Cardiac muscle cell (in vitro differentiated cells and primary cell): Measurements from ENCODE around the gene SPANXC. TPM values are rescaled to one million over a fixed set of nuclear protein-coding genes. Genes with fewer than 3 reads are reported as not detected.
"Not testable (repeated sequence)": the region's sequence is repeated elsewhere in the genome, so short reads cannot be mapped to it uniquely, and the experiment has no call there.

ENCODE experiments used
- DNase-seq, 2 donors: peaks; one replicate each; pipeline versions ENCODE4 v3.0.0 to v3.0.0-alpha.2; 2010 to 2017; ENCODE audit warnings: low read depth in 1 of 2, low spot score in 1 of 2
- H3K27ac ChIP-seq: fragments of 200-600 bp; sonication (generic); 2 replicates; pipeline ENCODE4 v1.5.1; 2016
- H3K27me3 ChIP-seq: fragments of 200-600 bp; sonication (generic); 2 replicates; pipeline ENCODE4 v1.6.0; 2016; ENCODE audit warnings: control low read depth
- H3K36me3 ChIP-seq: fragments of 200-600 bp; sonication (generic); 2 replicates; pipeline ENCODE4 v1.5.1; 2016; ENCODE audit warnings: control low read depth
- H3K4me1 ChIP-seq: fragments of 200-600 bp; sonication (generic); 2 replicates; pipeline ENCODE4 v1.8.1; 2017; ENCODE audit warnings: low read depth, mild to moderate bottlenecking, mixed run types
- H3K4me3 ChIP-seq: fragments of 200-600 bp; sonication (generic); 2 replicates; pipeline ENCODE4 v1.5.1; 2016; ENCODE audit warnings: mild to moderate bottlenecking
- H3K9me3 ChIP-seq: fragments of 200-600 bp; sonication (generic); 2 replicates; pipeline ENCODE4 v1.5.1; 2017; ENCODE audit warnings: low read depth, mild to moderate bottlenecking, control low read depth
- CTCF ChIP-seq: IDR thresholded peaks from 2 replicates; pipeline ENCODE4 v1.5.1; 2012; ENCODE audit warnings: low read depth, mild to moderate bottlenecking, low read length
- polyA plus RNA-seq: library from polyadenylated mRNA; unstranded; fragments of >200 nt; fragmentation: Nextera tagmentation; extraction: Ambion mirVana; gene quantifications from 2 replicates; pipeline ENCODE4 v1.2.1, GENCODE V29; 2016
- total RNA-seq: library from RNA; depleted of rRNA; stranded (reverse); fragments of >200 nt; gene quantifications from 2 replicates; pipeline ENCODE4 v1.2.3, GENCODE V29; 2016

Gene SPANXC, protein sequence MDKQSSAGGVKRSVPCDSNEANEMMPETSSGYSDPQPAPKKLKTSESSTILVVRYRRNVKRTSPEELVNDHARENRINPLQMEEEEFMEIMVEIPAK
- total RNA-seq (not detected in 2 replicates), polyA plus RNA-seq (not detected in 2 replicates)

DNA sequence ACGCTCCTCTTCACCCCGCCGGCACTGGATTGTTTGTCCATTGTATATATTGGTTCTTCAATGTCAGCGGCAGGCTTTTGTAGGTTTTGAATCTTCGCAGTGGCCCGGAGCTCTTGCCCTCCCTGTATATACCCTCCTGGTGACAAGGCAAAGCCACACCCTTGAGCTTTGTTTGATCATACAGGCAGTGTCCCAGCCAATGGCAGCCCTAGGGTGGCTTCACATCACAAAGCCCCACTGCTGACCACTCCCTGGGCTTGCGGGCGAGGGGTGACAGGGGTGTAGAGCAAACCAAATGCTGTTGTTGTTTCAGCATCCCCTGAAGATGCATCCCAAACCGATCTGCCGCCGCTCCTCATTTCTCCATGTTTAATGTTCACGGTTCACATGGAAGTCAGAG, at the start of gene SPANXC:
TSS of gene SPANXC (minus strand) at position 101 of the 400 bp plus-strand sequence. CDS start at position 41, 60 bp downstream.
- H3K9me3 ChIP-seq, H3K4me3 ChIP-seq, DNase-seq, H3K36me3 ChIP-seq, H3K27ac ChIP-seq, H3K27me3 ChIP-seq, H3K4me1 ChIP-seq: not testable (repeated sequence)

DNA sequence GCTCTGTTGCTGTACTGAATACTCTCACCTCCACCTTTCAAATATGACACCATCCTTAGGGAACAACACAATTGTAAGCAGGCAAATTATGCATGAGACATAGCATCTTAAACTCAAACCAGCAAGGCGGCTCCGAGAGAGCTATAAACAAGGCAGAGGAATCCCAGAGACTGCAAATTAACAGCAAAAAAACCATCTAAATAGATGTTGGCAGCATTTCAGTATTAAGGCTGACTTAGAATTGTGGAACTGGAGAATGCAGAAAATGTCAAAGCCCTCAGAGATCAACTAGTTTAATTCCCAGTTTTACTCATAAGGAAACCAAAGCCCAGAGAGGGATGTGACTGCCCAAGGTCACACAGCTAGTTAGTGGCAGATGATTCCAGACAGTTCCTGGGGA, 37.2 kb upstream of the SPANXC start:
- H3K4me3 ChIP-seq, result no peak overlapping the region
- TF ChIP-seq CTCF, result no peak
- DNase-seq, result no peak
- H3K27ac ChIP-seq, result no peak overlapping the region
- H3K9me3 ChIP-seq, result no peaks in the 10 kb centered on the region
- H3K36me3 ChIP-seq, result no peaks in the 10 kb centered on the region
- no peaks in the 10 kb centered on the region for H3K27me3 ChIP-seq
- H3K4me1 ChIP-seq, result no peaks in the 10 kb centered on the region

- Histone ChIP-seq H3K4me3 (no peak overlapping the region), H3K27ac (no peak overlapping the region), H3K4me1 (no peaks in the 10 kb centered on the region), H3K9me3 (no peaks in the 10 kb centered on the region), H3K36me3 (no peaks in the 10 kb centered on the region), H3K27me3 (no peaks in the 10 kb centered on the region)
- peak; percentile 31 to 45 for DNase-seq
- TF ChIP-seq CTCF, result peak; percentile 71
Measured at GRCh38 chrX:141278306-141278705, 36.0 kb upstream of the SPANXC start.

- Histone ChIP-seq H3K27ac (no peak overlapping the region), H3K4me1 (no peaks in the 10 kb centered on the region), H3K27me3 (no peaks in the 10 kb centered on the region), H3K9me3 (no peaks in the 10 kb centered on the region), H3K4me3 (no peak overlapping the region), H3K36me3 (no peaks in the 10 kb centered on the region)
- no peak for DNase-seq
- no peak for TF ChIP-seq CTCF
Measured at GRCh38 chrX:141258080-141258479, 15.8 kb upstream of the SPANXC start.

GRCh38 chrX:141221611-141222010, 20.7 kb downstream of the SPANXC start:
- H3K27ac ChIP-seq, result no peak overlapping the region
- no peaks in the 10 kb centered on the region for H3K9me3 ChIP-seq
- no peaks in the 10 kb centered on the region for H3K27me3 ChIP-seq
- TF ChIP-seq CTCF, result no peak
- H3K4me1 ChIP-seq, result no peaks in the 10 kb centered on the region
- H3K36me3 ChIP-seq, result no peaks in the 10 kb centered on the region
- DNase-seq, result no peak
- H3K4me3 ChIP-seq, result no peak overlapping the region

GRCh38 chrX:141220342-141221008, 21.8 kb downstream of the SPANXC start:
- Histone ChIP-seq H3K4me3 (no peak overlapping the region), H3K4me1 (no peaks in the 10 kb centered on the region), H3K27ac (no peak overlapping the region), H3K27me3 (no peaks in the 10 kb centered on the region), H3K36me3 (no peaks in the 10 kb centered on the region), H3K9me3 (no peaks in the 10 kb centered on the region)
- TF ChIP-seq CTCF, result no peak
- peak in 1 of 2 donors; percentile 59 for DNase-seq
